ENCODE measurements around the gene NCAM2.
A peak's percentile ranks its signal among the peaks of the same experiment; 100 is the strongest.

DNA sequence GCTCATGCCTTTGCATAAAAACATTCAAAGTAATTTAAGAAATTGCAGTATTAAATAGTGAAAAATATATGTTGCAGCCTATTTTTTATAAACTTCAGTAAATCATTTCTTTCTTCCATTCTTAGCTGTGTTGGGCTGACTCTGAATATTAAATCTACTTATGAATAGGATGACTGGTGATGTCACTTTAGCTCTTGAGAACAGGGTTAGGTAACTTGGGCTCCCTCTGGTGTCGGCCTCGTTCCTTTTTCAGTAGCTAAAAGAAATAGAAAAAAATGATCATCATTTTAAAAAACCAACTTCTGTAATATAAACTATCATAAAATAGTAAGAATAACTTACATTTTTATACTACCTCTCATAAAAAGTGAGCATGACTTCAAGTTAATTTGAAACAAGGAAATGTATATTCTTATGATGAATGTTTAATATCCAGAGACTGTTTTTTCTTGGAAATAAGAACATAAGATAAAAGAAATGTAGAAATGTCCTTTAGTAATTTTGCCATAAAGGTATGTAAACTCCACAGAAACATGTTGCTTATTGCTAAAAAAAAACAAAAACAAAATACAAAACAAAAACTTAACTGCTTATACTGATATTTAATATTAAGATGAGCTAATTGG is 26.8 kb upstream of the NCAM2 start:
- TF ChIP-seq, protein P1, sequence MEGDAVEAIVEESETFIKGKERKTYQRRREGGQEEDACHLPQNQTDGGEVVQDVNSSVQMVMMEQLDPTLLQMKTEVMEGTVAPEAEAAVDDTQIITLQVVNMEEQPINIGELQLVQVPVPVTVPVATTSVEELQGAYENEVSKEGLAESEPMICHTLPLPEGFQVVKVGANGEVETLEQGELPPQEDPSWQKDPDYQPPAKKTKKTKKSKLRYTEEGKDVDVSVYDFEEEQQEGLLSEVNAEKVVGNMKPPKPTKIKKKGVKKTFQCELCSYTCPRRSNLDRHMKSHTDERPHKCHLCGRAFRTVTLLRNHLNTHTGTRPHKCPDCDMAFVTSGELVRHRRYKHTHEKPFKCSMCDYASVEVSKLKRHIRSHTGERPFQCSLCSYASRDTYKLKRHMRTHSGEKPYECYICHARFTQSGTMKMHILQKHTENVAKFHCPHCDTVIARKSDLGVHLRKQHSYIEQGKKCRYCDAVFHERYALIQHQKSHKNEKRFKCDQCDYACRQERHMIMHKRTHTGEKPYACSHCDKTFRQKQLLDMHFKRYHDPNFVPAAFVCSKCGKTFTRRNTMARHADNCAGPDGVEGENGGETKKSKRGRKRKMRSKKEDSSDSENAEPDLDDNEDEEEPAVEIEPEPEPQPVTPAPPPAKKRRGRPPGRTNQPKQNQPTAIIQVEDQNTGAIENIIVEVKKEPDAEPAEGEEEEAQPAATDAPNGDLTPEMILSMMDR (conservative IDR thresholded peaks at IDR 0.05; ENCODE audit: low read length): peak; percentile 52
- TF ChIP-seq EZH2phosphoT487 (IDR thresholded peaks at IDR 0.05; ENCODE audit: borderline replicate concordance): no peak

Measured in Loucy (cell line).